SK-N-SH (cell line): ENCODE data around the gene AFF3. TPM values are rescaled to one million over a fixed set of nuclear protein-coding genes. Genes with fewer than 3 reads are reported as not detected.

ENCODE experiments used
- CTCF ChIA-PET: fragments of 300-600, 350-600 bp; formaldehyde crosslinking; extraction: SDS; loops from one replicate; lab custom pipeline; 2021; lab: Yijun Ruan, JAX
- POLR2A ChIA-PET: fragments of 350-600 bp; sonication (Branson Sonifier 250); formaldehyde crosslinking; extraction: SDS; loops from one replicate; lab custom pipeline; 2020; ENCODE audit warnings: antibody characterized with exemption, inconsistent platforms; lab: Yijun Ruan, JAX
- DNase-seq: peaks from one replicate; pipeline ENCODE4 v3.0.0; 2012
- H2AFZ ChIP-seq: fragments of 200-600 bp; sonication (generic); 2 replicates; pipeline ENCODE4 v1.8.1; 2016; ENCODE audit warnings: antibody characterized with exemption, mild to moderate bottlenecking, low read depth
- H3F3A ChIP-seq: fragments of 200-600 bp; sonication (generic); replicated peaks from 2 replicates; pipeline ENCODE3; 2016; ENCODE audit warnings: antibody characterized with exemption, mild to moderate bottlenecking; ENCODE audit not compliant: insufficient read depth
- H3K27ac ChIP-seq, 2 experiments: fragments of 200-500 bp in 1 of 2; fragments of 200-600 bp in 1 of 2; sonication (Bioruptor generic) in 1 of 2; sonication (generic), shearing (Covaris generic) in 1 of 2; 2 replicates each; pipeline versions ENCODE4 v1.5.1 to v1.6.1; 2014 to 2016; ENCODE audit warnings: low read depth in 2 of 2, inconsistent platforms in 1 of 2, low read length in 1 of 2, mild to moderate bottlenecking in 1 of 2, mixed read lengths in 1 of 2
- H3K27me3 ChIP-seq: fragments of 200-600 bp; sonication (generic), shearing (Covaris generic); 2 replicates; pipeline ENCODE4 v1.6.1; 2016; ENCODE audit warnings: mixed run types; ENCODE audit not compliant: insufficient read depth
- H3K36me3 ChIP-seq, 2 experiments: fragments of 200-500 bp in 1 of 2; fragments of 200-600 bp in 1 of 2; sonication (Bioruptor generic) in 1 of 2; sonication (generic) in 1 of 2; replicated peaks in 1 of 2; 2 replicates each; pipeline versions ENCODE3 to v1.5.1; 2014 to 2016; ENCODE audit warnings: low read length in 1 of 2, mild to moderate bottlenecking in 1 of 2; ENCODE audit not compliant: insufficient read depth in 2 of 2, control insufficient read depth in 1 of 2
- H3K4me1 ChIP-seq, 2 experiments: fragments of 200-500 bp in 1 of 2; fragments of 200-600 bp in 1 of 2; sonication (Bioruptor generic) in 1 of 2; sonication (generic), shearing (Covaris generic) in 1 of 2; 2 replicates each; pipeline versions ENCODE4 v1.5.1 to v1.6.1; 2014 to 2016; ENCODE audit warnings: low read depth in 1 of 2, low read length in 1 of 2, mixed run types in 1 of 2; ENCODE audit not compliant: insufficient read depth in 2 of 2, control insufficient read depth in 1 of 2
- H3K4me2 ChIP-seq: fragments of 200-600 bp; sonication (generic), shearing (Covaris generic); 2 replicates; pipeline ENCODE4 v1.6.1; 2017; ENCODE audit warnings: mixed run types
- H3K4me3 ChIP-seq, 2 experiments: fragments of 200-500 bp in 1 of 2; fragments of 200-600 bp in 1 of 2; sonication (Bioruptor generic) in 1 of 2; sonication (generic), shearing (Covaris generic) in 1 of 2; 2 replicates each; pipeline versions ENCODE4 v1.5.1 to v1.8.1; 2014 to 2016; ENCODE audit warnings: low read depth in 2 of 2, inconsistent platforms in 1 of 2, low read length in 1 of 2, mild to moderate bottlenecking in 1 of 2, mixed read lengths in 1 of 2, moderate library complexity in 1 of 2
- H3K79me2 ChIP-seq: fragments of 200-600 bp; sonication (generic); 2 replicates; pipeline ENCODE4 v1.8.1; 2017; ENCODE audit warnings: mild to moderate bottlenecking; ENCODE audit not compliant: insufficient read depth
- H3K9ac ChIP-seq: fragments of 200-600 bp; sonication (generic); 2 replicates; pipeline ENCODE4 v1.6.1; 2017; ENCODE audit warnings: mixed run types
- H3K9me2 ChIP-seq: fragments of 200-600 bp; sonication (generic); 2 replicates; pipeline ENCODE4 v1.6.1; 2017; ENCODE audit warnings: mixed run types
- H3K9me3 ChIP-seq: fragments of 200-600 bp; sonication (generic); 2 replicates; pipeline ENCODE4 v1.6.1; 2017; ENCODE audit warnings: mixed run types, mild to moderate bottlenecking, moderate library complexity
- H4K20me1 ChIP-seq: fragments of 200-600 bp; sonication (generic); 2 replicates; pipeline ENCODE4 v1.6.1; 2017; ENCODE audit warnings: mild to moderate bottlenecking, mixed run types; ENCODE audit not compliant: insufficient read depth
- CHD2 ChIP-seq: fragments of 150-350 bp; IDR thresholded peaks from 2 replicates; pipeline ENCODE4 v1.6.1; 2018; ENCODE audit warnings: low read length; ENCODE audit not compliant: partially characterized antibody
- CTCF ChIP-seq: fragments of 200-600 bp; sonication (generic); IDR thresholded peaks from 2 replicates; pipeline ENCODE4 v1.6.1; 2017; ENCODE audit warnings: antibody characterized with exemption, mild to moderate bottlenecking, moderate library complexity
- EP300 ChIP-seq, 2 experiments: IDR thresholded peaks; 2 replicates each; pipeline versions ENCODE4 v1.4.0 to v1.6.1; 2012; ENCODE audit warnings: borderline replicate concordance in 1 of 2, low read depth in 1 of 2, low read length in 1 of 2
- EZH2phosphoT487 ChIP-seq: fragments of 200-600 bp; sonication (generic); IDR thresholded peaks from 2 replicates; pipeline ENCODE4 v1.6.1; 2017; ENCODE audit warnings: low read depth, mixed run types, mild to moderate bottlenecking, antibody characterized with exemption, moderate library complexity, borderline replicate concordance
- FOXM1 ChIP-seq: IDR thresholded peaks from 2 replicates; pipeline ENCODE4 v1.4.0; 2012; ENCODE audit warnings: low read depth, mild to moderate bottlenecking
- MAX ChIP-seq: IDR thresholded peaks from 2 replicates; pipeline ENCODE4 v1.4.0; 2012; ENCODE audit warnings: low read depth
- MXI1 ChIP-seq: IDR thresholded peaks from 2 replicates; pipeline ENCODE4 v1.6.1; 2012; ENCODE audit warnings: mild to moderate bottlenecking, low read depth, low read length, improper control_type of control experiment
- NRF1 ChIP-seq: IDR thresholded peaks from 2 replicates; pipeline ENCODE4 v1.6.1; 2012; ENCODE audit warnings: low read depth, mild to moderate bottlenecking, low read length
- RAD21 ChIP-seq: IDR thresholded peaks from 2 replicates; pipeline ENCODE4 v1.6.1; 2012; ENCODE audit warnings: mild to moderate bottlenecking, low read length
- RCOR1 ChIP-seq: fragments of 150-350 bp; IDR thresholded peaks from 2 replicates; pipeline ENCODE4 v1.6.1; 2017; ENCODE audit warnings: antibody characterized with exemption, low read length
- RXRA ChIP-seq: IDR thresholded peaks from 2 replicates; pipeline ENCODE4 v1.4.0; 2012; ENCODE audit warnings: low read depth, mild to moderate bottlenecking, borderline replicate concordance
- SIN3A ChIP-seq: IDR thresholded peaks from 2 replicates; pipeline ENCODE4 v1.6.1; 2012; ENCODE audit warnings: low read depth, mild to moderate bottlenecking, low read length, moderate library complexity, borderline replicate concordance
- SMC3 ChIP-seq: IDR thresholded peaks from 2 replicates; pipeline ENCODE4 v1.6.1; 2012; ENCODE audit warnings: low read depth, low read length, improper control_type of control experiment
- TEAD4 ChIP-seq: IDR thresholded peaks from 2 replicates; pipeline ENCODE4 v1.4.0; 2012; ENCODE audit warnings: mild to moderate bottlenecking, borderline replicate concordance; ENCODE audit not compliant: insufficient read depth
- USF1 ChIP-seq: IDR thresholded peaks from 2 replicates; pipeline ENCODE4 v1.4.0; 2012; ENCODE audit warnings: low read depth, borderline replicate concordance
- USF2 ChIP-seq: fragments of 150-350 bp; IDR thresholded peaks from 2 replicates; pipeline ENCODE4 v1.6.1; 2017; ENCODE audit warnings: antibody characterized with exemption, low read length, low read depth, borderline replicate concordance
- WGBS: methylation state at CpG from one replicate; pipeline ENCODE4 v1.1.6; 2017; ENCODE audit warnings: low lambda C conversion rate; 5-methylcytosine and 5-hydroxymethylcytosine counted together
- polyA plus RNA-seq, 3 experiments: library from polyadenylated mRNA; depleted of rRNA; stranded (reverse); fragments of >200 nt; gene quantifications; 2 replicates each; pipeline ENCODE4 v1.2.3, GENCODE V29; 2012

AFF3 gene
- polyA plus RNA-seq, 1 of the 3 experiments (the other 2 are of a cell fraction), result 0.36 TPM

GRCh38 chr2:99565227-99565626 lies 577.2 kb downstream of the AFF3 start:
- Histone ChIP-seq H4K20me1 (no peaks in the 10 kb centered on the region), H3K9ac (no peak overlapping the region), H3K27ac (no peak overlapping the region), H3K9me3 (no peaks in the 10 kb centered on the region), H3K4me2 (no peak overlapping the region), H3K27me3 (no peaks in the 10 kb centered on the region), H3F3A (no peaks in the 10 kb centered on the region), H3K9me2 (no peaks in the 10 kb centered on the region), H3K79me2 (no peaks in the 10 kb centered on the region), H2AFZ (no peak overlapping the region), H3K4me1 (no peaks in the 10 kb centered on the region), H3K36me3 (no peaks in the 10 kb centered on the region), H3K4me3 (no peak overlapping the region)
- TF ChIP-seq CTCF (no peak), MAX (no peak), TEAD4 (no peak), EP300 (IDR thresholded peaks at IDR 0.05; ENCODE audit: borderline replicate concordance in 1 of 2, low read depth in 1 of 2, low read length in 1 of 2) (no peak), SMC3 (no peak), USF1 (no peak), RCOR1 (no peak), MXI1 (no peak), CHD2 (no peak), USF2 (no peak), EZH2phosphoT487 (no peak), NRF1 (no peak), SIN3A (no peak), RXRA (no peak), RAD21 (no peak), FOXM1 (no peak)
- DNase-seq, result no peak
- WGBS, result 67% methylated on average over 6 of the region's 7 CpGs
- ChIA-PET CTCF (interaction anchor here (1.0 to 1.8 kb wide), 2 partner anchors 597 to 695 kb away, joined by 3 to 5 read pairs; no protein-coding TSS in a partner anchor), POLR2A (no interaction called here)
